ENCODE measurements around the gene CAPN11.
A peak's percentile ranks its signal among the peaks of the same experiment; 100 is the strongest.

The CAPN11 gene

DNA sequence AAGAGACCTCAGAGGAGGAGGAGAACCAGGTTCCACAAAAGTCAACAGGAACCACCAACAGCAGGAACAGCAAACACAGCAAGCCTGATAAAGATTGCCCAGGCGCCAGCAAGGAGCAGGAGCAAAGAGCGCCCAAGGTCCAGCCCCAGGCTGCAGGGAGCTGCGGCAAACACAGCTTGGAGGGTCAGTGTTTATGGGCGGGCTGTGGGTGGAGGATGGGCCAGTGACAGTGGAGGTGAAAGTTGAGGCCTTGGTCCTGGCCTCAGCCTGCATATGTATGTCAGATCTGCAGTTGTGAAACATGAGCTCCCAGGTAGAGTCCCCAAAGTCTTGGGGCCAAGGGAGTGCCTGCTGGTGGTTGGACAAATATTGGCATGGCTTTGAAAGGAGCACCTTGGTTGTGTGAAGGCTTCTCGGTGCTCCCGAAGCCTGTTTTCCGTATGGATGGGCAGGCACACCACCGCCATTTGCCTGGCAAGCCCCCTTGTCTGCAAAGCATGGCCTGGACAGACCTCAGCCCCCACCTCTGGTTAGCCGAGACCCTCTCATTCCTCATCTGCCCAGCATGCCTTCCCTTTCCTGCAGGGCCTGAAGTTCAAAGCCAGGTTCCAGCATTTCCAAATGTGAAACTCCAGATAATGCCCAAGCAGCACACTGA lies 2.0 kb upstream of the CAPN11 start:
- no peak for DNase-seq (ENCODE audit: low spot score)

DNA sequence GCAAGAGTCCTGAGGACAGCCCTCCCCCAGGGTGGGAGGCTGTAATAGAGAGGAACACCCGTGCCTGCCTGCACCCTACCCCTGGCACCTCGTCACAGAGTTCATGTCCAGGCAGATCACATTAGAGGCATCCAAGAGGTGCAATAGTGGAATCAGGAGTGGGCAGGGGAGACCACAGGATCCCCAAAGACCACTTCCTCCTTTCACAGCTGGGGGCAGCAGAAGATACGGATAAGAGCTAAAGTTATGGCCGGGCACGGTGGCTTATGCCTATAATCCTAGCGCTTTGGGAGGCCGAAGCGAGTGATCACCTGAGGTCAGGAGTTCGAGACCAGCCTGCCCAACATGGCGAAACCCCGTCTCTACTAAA lies 1.5 kb upstream of the CAPN11 start:
- no peak for DNase-seq (ENCODE audit: low spot score)

DNA sequence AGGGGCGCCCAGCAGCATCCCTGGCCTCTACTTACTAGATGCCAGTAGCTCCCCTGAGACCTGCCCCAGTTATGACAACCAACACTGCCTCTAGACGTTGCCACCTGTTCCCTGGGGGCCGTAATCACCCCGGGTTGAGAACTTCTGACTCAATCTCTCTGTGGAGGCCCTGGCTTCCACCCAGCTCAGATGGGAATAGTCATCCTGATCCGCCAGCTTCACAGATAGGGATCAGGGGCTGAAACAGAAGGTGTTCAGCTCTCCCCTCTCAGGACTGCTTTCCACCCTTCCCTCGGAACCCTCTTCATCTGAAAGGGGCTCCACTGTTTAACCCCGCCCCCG lies 3.3 kb downstream of the CAPN11 start:
- peak; percentile 52 for DNase-seq (ENCODE audit: low spot score)

DNA sequence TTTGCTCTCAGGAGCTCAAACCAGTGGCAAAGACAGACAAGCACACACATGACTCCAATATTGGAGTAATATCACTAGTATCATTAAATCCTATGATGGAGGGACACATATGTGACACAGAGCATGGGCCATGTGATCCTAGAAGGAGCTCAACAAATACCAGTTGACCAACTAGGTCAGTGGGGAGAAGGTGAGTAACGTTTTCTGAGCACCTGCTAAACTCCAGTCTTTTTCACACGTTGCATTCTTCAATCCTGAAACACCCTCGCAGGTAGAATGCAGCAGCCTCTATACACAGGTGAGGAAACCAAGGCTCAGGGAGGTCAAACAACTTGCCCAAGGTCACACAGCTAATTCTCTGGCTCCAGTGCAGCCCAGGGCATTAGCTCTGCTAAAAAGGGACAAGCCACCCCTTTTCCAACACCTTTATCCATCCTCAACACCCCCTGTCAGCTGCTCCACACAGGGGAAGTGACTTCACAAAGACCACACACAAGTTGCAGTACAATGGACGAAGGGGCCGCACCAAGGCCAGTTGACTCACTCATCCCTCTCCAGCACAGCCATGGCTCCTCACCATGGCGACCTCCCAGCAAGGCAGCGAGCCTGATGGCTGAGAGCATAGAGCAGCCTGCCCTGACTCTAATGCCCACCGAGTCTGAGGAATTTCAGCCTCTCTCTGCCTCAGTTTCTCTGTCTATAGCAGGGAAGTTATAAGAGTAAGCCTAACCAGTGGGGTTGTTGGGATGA lies 4.4 kb downstream of the CAPN11 start:
- no peak for DNase-seq (ENCODE audit: low spot score)

DNA sequence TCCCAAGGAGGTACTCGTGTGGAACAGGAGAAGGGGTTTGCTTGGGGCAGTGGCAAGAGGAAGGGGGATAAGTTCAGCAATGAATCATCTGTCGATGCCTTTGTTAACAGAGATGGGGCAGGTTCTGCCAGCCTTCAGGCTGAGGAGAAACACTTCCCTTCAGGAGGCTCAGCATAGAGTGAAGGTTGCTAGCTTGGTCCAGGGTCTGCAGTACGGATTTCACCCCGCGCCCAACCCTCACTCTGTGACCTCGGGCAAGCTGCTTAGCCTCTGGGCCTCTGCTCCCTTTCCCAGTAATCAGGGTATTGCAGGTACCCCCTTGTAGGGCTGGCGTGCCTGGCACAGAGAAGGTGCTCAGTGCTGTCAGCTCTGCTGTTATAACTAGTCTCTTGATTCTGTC lies 7.5 kb downstream of the CAPN11 start:
- no peak for DNase-seq (ENCODE audit: low spot score)

DNA sequence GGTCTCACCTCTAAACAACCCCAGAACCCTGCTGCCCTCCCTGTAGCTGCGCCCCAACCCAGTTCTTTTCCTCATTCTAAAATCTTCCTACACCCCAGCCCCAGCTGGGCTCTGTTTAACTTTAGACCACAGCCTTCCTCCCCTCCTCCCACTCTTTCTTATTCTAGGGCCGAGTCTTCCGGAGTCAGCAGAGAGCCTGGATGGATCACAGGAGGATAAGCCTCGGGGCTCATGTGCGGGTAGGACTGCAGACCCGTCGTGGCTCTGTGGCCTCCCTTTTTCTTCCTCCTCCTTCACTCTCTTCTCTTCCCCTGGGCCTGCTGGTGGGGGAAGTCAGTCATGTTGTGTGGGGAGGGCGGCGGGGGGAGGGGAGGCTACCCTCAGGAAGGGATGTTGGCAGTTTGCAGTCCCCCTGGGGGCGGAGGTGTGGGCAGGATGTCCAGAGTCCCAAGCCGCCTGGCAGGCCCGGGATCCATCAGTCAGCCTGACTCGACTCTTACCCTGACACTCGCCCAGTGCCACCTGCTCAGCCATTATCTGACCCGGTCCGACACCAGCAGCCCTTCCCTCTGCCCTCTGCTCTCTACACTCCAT lies 8.1 kb downstream of the CAPN11 start:
- DNase-seq (ENCODE audit: low spot score) = no peak

DNA sequence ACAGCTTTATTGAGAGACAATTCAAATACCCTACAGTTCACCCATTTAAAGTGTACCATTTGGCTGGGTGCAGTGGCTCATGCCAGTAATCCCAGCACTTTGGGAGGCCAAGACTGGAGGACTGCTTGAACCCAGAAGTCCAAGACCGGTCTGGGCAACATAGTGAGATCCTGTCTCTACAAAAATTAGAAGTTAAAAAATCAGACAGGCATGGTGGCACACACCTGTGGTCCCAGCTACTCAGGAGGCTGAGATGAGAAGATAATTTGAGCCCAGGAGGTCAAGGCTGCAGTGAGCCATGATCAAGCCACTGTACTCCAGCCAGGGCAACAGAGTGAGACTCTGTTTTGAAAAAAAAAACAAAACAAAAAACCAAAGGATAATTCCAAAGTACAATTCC lies 8.9 kb downstream of the CAPN11 start:
- DNase-seq (ENCODE audit: low spot score) = no peak

DNA sequence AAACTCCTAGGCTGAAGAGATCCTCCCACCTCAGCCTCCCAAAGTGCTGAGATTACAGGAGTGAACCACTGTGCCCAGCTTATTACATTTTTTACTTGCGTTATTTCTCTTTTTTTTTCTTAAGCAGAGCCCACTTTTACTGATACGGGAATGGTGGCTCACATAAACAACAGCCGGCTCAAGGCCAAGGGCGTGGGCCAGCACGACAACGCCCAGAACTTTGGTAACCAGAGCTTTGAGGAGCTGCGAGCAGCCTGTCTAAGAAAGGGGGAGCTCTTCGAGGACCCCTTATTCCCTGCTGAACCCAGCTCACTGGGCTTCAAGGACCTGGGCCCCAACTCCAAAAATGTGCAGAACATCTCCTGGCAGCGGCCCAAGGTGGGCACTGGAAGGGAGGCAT lies 10.5 kb downstream of the CAPN11 start:
- no peak for DNase-seq (ENCODE audit: low spot score)

DNA sequence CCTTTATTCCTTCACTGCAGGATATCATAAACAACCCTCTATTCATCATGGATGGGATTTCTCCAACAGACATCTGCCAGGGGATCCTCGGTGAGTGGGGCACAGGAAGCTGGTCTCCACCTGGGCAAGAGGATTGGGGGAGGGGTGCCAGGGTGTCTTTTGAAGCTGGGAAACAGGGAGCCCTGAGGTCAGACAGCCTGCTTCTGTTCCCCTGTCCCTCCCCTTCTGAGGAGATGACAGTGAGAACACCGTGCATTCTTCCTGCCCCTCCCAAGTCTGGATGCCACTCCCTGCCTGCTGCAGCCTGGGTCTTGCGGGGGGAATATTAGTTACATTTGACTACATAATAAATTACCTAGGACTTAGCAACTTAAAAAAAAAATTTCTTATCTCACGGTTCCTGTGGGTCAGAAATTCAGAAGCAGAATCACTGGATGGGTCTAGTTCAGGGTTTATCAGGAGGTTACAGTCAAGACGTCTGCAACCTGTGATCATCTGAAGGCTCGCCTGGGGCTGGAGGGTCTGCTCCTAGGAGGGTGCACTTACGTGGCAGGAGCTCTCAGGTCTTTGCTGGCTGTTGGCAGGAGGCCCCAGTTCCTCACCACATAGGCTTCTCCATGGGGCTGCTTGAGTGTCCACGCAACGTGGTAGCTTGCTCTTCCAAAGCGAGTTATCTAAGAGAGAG lies 11.4 kb downstream of the CAPN11 start:
- no peak for DNase-seq (ENCODE audit: low spot score)

DNA sequence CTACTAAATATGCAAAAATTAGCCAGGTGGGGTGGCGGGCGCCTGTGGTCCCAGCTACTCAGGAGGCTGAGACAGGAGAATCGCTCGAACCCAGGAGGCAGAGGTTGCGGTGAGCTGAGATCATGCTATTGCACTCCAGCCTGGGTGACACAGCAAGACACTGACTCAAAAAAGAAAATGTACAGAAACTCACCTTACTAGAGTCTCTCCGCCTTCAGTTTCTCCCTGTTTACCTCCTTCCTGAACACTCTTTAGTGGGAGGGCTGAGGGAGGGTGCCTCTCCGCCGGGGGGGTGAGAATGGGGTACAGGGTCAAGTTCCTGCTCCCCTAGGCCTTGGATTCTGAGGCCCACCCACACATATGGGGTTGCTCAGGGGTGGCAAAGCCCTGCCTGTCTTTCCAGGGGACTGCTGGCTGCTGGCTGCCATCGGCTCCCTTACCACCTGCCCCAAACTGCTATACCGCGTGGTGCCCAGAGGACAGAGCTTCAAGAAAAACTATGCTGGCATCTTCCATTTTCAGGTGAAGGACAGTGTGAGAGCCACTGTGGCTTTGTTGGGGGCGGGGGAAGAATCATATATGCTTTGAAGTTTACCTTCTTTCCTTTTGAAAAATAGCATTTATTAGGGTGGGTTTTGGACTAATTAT lies 13.4 kb downstream of the CAPN11 start:
- no peak for DNase-seq (ENCODE audit: low spot score)

DNA sequence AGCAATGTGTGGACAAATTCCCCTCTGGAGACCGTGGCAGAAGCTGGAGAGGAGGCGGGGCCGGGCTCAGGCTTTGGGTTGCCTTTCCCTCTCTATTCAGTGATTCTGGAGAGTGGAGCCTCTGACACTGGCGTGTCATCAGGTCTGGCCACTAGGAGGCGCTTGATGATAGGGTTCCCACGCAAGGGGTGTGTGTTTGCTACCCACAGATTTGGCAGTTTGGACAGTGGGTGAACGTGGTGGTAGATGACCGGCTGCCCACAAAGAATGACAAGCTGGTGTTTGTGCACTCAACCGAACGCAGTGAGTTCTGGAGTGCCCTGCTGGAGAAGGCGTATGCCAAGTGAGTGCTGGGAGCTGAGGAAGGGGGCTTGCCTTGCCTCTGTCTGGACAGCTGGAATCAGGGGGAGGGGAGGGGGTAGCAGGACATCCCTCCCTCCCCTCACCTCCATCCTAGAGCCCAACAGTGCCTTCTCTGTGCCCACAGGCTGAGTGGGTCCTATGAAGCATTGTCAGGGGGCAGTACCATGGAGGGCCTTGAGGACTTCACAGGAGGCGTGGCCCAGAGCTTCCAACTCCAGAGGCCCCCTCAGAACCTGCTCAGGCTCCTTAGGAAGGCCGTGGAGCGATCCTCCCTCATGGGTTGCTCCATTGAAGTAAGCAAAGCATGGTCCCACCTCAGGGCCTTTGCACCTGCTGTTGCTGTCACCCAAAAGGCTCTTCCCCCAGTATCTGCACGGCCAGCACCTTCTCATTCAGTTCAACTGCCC lies 14.3 kb downstream of the CAPN11 start:
- DNase-seq (ENCODE audit: low spot score) = peak; percentile 91

DNA sequence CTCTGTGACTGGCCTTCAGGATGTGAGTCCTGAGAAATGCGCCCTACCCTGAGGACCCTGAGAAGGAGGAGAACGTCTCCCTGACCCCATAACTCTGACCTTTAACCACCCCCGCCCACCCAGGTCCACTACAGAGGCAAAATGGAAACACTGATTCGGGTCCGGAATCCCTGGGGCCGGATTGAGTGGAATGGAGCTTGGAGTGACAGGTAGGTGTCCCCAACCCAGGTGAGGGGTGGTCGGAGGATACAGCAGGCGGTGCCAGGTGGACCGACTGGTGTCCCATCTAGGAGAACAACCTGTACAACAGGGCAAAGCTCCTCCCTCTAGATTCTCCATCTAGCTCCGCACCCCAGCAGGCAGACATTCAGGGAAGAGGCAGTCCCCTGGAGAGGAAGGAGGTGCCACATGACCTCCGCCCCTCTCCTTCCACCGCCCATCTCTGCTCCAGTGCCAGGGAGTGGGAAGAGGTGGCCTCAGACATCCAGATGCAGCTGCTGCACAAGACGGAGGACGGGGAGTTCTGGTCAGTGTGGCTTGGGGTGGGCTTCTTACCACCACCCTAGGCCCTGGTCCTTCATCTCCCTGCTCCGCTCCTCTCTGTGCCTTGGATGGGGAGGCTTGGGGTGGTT lies 17.6 kb downstream of the CAPN11 start:
- DNase-seq (ENCODE audit: low spot score) = no peak

DNA sequence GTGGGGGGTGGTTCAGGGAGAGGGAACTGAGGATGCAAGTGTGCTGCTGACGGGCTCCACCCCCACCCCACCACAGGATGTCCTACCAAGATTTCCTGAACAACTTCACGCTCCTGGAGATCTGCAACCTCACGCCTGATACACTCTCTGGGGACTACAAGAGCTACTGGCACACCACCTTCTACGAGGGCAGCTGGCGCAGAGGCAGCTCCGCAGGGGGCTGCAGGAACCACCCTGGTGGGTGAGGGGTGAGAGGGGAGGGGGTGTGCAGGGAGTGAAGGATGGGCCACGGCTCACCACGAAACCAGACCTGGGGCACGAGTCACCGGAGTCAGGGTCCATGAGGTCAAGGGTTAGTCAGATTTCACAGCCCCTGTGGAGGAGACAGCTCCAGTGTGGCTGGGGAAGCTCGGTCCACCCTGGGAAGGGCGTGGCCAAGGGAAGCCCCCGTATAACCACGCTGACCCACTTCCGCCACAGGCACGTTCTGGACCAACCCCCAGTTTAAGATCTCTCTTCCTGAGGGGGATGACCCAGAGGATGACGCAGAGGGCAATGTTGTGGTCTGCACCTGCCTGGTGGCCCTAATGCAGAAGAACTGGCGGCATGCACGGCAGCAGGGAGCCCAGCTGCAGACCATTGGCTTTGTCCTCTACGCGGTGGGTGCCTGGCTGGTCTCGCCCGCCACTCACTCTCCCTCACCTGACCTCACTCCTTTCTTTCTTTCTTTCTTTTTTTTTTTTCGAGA lies 18.3 kb downstream of the CAPN11 start:
- DNase-seq (ENCODE audit: low spot score) = no peak

DNA sequence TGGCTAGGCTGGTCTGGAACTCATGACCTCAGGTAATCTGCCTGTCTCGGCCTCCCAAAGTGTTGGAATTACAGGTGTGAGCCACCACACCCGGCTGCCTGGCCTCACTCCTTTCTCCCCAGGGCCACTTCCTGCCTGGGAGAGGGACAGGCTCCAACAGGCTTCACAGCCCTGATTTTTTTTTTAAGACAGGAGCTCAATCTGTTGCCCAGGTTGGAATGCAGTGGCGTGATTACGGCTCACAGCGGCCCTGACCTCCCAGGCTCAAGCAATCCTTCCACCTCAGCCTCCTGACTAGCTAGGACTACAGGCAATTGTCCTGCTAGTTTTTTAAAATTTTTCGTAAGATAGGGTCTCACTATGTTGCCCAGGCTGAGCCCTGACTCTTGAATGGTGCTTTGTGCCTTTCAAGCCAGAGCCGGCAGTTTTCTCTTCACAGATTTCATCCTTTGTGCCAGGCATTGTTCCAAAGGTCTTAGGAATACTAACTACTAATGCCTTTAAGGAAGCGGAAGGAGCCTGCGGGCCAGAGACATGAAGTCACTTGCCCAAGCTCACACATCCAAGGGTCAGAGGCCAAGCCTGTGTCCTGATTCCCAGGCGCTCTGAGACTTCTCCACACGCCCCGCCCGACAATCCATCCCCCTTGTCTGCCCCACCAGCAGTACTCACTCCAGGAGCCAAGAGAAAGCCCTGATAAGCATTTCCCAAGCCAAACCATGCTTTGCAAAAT lies 19.2 kb downstream of the CAPN11 start:
- DNase-seq (ENCODE audit: low spot score) = peak; percentile 71

DNA sequence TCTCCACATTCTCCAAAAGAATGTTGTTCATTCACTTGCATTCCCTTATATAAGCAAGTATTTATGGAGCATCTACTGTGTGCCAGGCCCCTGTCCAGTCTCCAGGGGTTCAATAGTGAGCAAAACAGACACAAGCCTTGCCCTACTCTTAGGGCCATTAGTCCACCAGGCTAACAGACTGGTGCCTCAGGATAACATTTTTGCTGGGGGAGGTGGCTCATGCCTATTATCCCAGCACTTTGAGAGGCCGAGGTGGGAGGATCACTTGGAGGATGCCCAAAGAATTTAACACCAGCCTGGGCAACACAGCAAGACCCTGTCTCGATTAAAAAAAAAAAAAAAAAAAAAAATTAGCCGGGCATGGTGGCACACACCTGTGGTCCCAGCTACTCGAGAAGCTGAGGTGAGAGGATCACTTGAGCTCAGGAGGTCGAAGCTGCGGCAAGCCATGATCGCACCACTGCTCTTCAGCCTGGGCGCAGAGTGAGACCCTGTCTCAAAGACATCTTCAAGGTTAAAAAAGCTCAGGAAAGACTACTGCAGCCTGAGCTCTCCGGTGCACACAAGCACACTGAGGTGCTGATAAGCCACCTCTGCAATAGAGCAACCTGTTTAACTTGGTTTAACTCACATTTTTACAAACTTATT lies 19.9 kb downstream of the CAPN11 start:
- DNase-seq (ENCODE audit: low spot score) = no peak

DNA sequence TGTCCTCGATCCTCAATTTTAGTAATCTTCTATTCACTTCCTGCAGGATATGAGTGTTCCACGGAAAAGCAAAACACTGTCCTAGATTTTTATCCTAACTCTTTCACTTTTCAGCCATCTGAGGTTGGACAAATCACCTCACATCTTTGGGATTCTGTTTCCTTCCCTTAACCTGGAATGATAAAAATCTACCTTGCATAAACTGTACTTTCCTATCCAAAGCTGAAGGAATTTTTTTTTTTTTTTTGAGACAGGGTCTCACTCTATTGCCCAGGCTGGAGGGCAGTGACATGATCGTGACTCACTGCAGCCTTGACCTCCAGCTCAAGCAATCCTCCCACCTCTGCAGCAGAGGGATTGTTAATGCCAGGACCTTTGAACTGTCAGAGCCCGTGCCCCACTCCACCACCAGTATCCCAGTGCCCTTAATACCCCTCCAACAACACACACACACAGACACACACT lies 20.5 kb downstream of the CAPN11 start:
- no peak for DNase-seq (ENCODE audit: low spot score)

DNA sequence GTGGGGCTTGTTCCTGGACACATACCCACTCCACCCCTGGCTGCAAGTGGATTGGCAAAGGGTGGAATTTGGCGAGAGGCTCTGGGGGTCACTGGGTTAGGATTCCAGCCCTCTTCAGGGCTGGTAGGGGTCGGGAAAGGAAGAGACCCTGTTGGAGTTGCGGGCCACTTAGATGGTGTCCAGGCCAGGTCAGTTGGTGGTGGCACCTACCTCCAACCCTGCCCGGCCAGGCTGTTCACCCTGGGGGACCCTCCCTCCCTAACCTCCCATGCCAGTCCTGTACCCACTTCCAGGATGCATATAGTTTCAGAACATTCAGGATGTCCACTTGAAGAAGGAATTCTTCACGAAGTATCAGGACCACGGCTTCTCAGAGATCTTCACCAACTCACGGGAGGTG lies 21.0 kb downstream of the CAPN11 start:
- no peak for DNase-seq (ENCODE audit: low spot score)

DNA sequence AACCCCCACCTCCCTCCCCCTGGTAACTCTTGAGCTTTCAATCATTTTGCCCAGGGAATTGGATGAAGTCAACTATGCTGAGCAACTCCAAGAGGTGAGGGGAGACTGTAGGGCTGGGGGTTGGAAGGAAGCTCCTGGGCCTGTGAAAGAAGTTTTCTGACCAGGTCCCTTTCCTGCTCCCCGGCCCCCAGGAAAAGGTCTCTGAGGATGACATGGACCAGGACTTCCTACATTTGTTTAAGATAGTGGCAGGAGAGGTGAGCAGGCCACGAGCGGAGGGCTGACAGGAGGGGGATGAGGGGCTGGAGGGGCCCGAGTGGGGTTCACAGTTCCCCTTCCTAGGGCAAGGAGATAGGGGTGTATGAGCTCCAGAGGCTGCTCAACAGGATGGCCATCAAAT lies 21.8 kb downstream of the CAPN11 start:
- DNase-seq (ENCODE audit: low spot score) = no peak

DNA sequence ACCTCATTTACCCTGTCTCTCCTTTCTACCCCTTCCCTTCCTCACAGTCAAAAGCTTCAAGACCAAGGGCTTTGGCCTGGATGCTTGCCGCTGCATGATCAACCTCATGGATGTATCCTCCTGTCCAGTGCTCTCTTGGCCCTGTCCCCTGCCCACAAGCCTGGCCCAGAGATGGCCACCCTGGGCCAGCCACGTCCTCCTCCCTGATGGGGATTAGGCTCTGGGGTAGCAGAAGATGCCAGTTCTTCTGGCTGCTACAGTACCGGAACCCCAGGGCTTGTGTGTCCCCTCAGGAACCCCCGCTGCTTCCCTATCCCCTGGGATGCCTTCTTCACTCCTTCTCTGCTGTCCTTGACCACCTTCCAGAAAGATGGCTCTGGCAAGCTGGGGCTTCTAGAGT lies 22.3 kb downstream of the CAPN11 start:
- DNase-seq (ENCODE audit: low spot score) = no peak

Measured in AG08396 (cell line).